Activated naive CD4-positive, alpha-beta T cell treated with anti-CD3 and anti-CD28 coated beads for 36 hours (primary cell): ENCODE results near the gene CARS2. TPM values are rescaled to one million over a fixed set of nuclear protein-coding genes. Genes with fewer than 3 reads are reported as not detected.

ENCODE experiments used
- CTCF ChIA-PET: fragments of 350-600 bp; sonication (Branson Sonifier 250); formaldehyde crosslinking; loops from one replicate; lab custom pipeline; 2021; ENCODE audit warnings: antibody characterized with exemption; lab: Charles Lee
- DNase-seq: peaks from one replicate; pipeline ENCODE4 v3.0.0-alpha.2; 2020
- H3K27ac Mint-ChIP-seq: one replicate; pipeline ENCODE4 v1.8.0; 2021; ENCODE audit warnings: mild to moderate bottlenecking, mixed read lengths
- H3K27me3 Mint-ChIP-seq: one replicate; pipeline ENCODE4 v1.8.0; 2021; ENCODE audit warnings: low read depth, mixed read lengths
- H3K36me3 Mint-ChIP-seq: one replicate; pipeline ENCODE4 v1.8.0; 2021; ENCODE audit warnings: low read depth, mixed read lengths
- H3K4me1 Mint-ChIP-seq: one replicate; pipeline ENCODE4 v1.8.0; 2021; ENCODE audit warnings: low read depth, mixed read lengths
- H3K4me3 Mint-ChIP-seq: one replicate; pipeline ENCODE4 v1.8.0; 2021; ENCODE audit warnings: mild to moderate bottlenecking, moderate library complexity, mixed read lengths
- H3K9me3 Mint-ChIP-seq: one replicate; pipeline ENCODE4 v1.8.0; 2021; ENCODE audit warnings: mixed read lengths
- intact Hi-C: fragments of 100-400 bp; cut with micrococcal nuclease; formaldehyde crosslinking; loops from one replicate; pipeline ENCODE4 v1.15.1; 2023
- total RNA-seq, 2 experiments: library from RNA; stranded (reverse); gene quantifications; one replicate each; pipeline ENCODE4 v1.2.3, GENCODE V29; 2021

The CARS2 gene
- total RNA-seq, 2 experiments from 2014 or later: 42.4 to 44.2 TPM

- Mint-ChIP-seq H3K27ac (peak overlapping the region; percentile 58), H3K4me1 (peaks cover 27% of the 10 kb centered on the region), H3K36me3 (peaks cover 14% of the 10 kb centered on the region), H3K9me3 (no peaks in the 10 kb centered on the region), H3K4me3 (peak overlapping the region; percentile 93), H3K27me3 (no peaks in the 10 kb centered on the region)
- intact Hi-C loops: loop anchor here (1.0 kb wide), 1 partner anchor 33 kb away; no protein-coding TSS in a partner anchor
- CTCF ChIA-PET: interaction anchor here (1.1 to 1.3 kb wide), 2 partner anchors 32 to 199 kb away, joined by 3 to 4 read pairs; no protein-coding TSS in a partner anchor
- no peak for DNase-seq
Measured at GRCh38 chr13:110716247-110716515, 10.3 kb upstream of the CARS2 start.

- DNase-seq: peak; percentile 98
- CTCF ChIA-PET: interaction anchor here (0.6 to 1.1 kb wide), 3 partner anchors 19 to 501 kb away, joined by 3 to 4 read pairs (median 4); no protein-coding TSS in a partner anchor
- Mint-ChIP-seq H3K4me1 (peaks cover 31% of the 10 kb centered on the region), H3K36me3 (peaks cover 14% of the 10 kb centered on the region), H3K27me3 (no peaks in the 10 kb centered on the region), H3K27ac (peak overlapping the region; percentile 96), H3K4me3 (peak overlapping the region; percentile 93), H3K9me3 (no peaks in the 10 kb centered on the region)
- intact Hi-C loops: loop anchor here (1.0 to 2.0 kb wide), 11 partner anchors 9 to 1873 kb away; partner anchors contain the start of genes ANKRD10, CARS2, IRS2 and NAXD
Measured at GRCh38 chr13:110715395-110716246, 9.7 kb upstream of the CARS2 start.

GRCh38 chr13:110714797-110715394 is 9.0 kb upstream of the CARS2 start:
- Mint-ChIP-seq H3K36me3 (peaks cover 13% of the 10 kb centered on the region), H3K27me3 (no peaks in the 10 kb centered on the region), H3K4me1 (peaks cover 30% of the 10 kb centered on the region), H3K9me3 (no peaks in the 10 kb centered on the region), H3K4me3 (peak overlapping the region; percentile 93), H3K27ac (peak overlapping the region; percentile 96)
- CTCF ChIA-PET: interaction anchor here (0.6 kb wide), 2 partner anchors 20 to 502 kb away, joined by 3 to 4 read pairs; no protein-coding TSS in a partner anchor
- DNase-seq: peak; percentile 54
- intact Hi-C loops: loop anchor here (1.0 to 5.0 kb wide), 11 partner anchors 9 to 1874 kb away; partner anchors contain the start of genes ANKRD10, CARS2, IRS2 and NAXD

GRCh38 chr13:110713981-110714796 is 8.3 kb upstream of the CARS2 start:
- intact Hi-C loops: loop anchor here (2.0 to 5.0 kb wide), 9 partner anchors 55 to 1875 kb away; partner anchors contain the start of genes IRS2 and TUBGCP3
- H3K36me3 Mint-ChIP-seq: peaks cover 6% of the 10 kb centered on the region
- CTCF ChIA-PET: no interaction called here

GRCh38 chr13:110713642-110713952 is 7.7 kb upstream of the CARS2 start, which contains the start of gene ING1:
Gene ING1 (plus strand): TSS chr13:110713700. CDS start chr13:110714150, 450 bp downstream.
- H3K36me3 Mint-ChIP-seq: peaks cover 4% of the 10 kb centered on the region
- peak within 1 kb of the TSS; percentile 98 for H3K27ac Mint-ChIP-seq
- intact Hi-C loops: loop anchor here (2.0 to 5.0 kb wide), 4 partner anchors 55 to 575 kb away; no protein-coding TSS in a partner anchor
- H3K27me3 Mint-ChIP-seq: no peaks in the 10 kb centered on the region
- H3K9me3 Mint-ChIP-seq: no peaks in the 10 kb centered on the region
- peak within 1 kb of the TSS; percentile 98 for H3K4me3 Mint-ChIP-seq
- peaks cover 26% of the 10 kb centered on the region for H3K4me1 Mint-ChIP-seq
- DNase-seq: no peak
- CTCF ChIA-PET: no interaction called here

More at GRCh38 chr13:110713981-110714796, 8.3 kb upstream of the CARS2 start:
- Mint-ChIP-seq H3K4me1 (peaks cover 26% of the 10 kb centered on the region), H3K27ac (peak overlapping the region; percentile 96), H3K27me3 (no peaks in the 10 kb centered on the region), H3K9me3 (no peaks in the 10 kb centered on the region), H3K4me3 (peak overlapping the region; percentile 93)
- peak; percentile 82 for DNase-seq

GRCh38 chr13:110712849-110713641 is 7.1 kb upstream of the CARS2 start:
- Mint-ChIP-seq H3K27ac (peak overlapping the region; percentile 98), H3K4me3 (peak overlapping the region; percentile 98), H3K27me3 (no peaks in the 10 kb centered on the region), H3K9me3 (no peaks in the 10 kb centered on the region), H3K4me1 (peaks cover 24% of the 10 kb centered on the region), H3K36me3 (peaks cover 4% of the 10 kb centered on the region)
- CTCF ChIA-PET: interaction anchor here (1.2 kb wide), 1 partner anchor 68 kb away, joined by 3 read pairs; no protein-coding TSS in a partner anchor
- intact Hi-C loops: loop anchor here (2.0 to 5.0 kb wide), 4 partner anchors 54 to 574 kb away; no protein-coding TSS in a partner anchor
- peak; percentile 99 for DNase-seq

GRCh38 chr13:110712081-110712848 is 6.3 kb upstream of the CARS2 start:
- intact Hi-C loops: loop anchor here (2.0 to 5.0 kb wide), 4 partner anchors 53 to 573 kb away; no protein-coding TSS in a partner anchor
- Mint-ChIP-seq H3K9me3 (no peaks in the 10 kb centered on the region), H3K27me3 (no peaks in the 10 kb centered on the region), H3K4me1 (peaks cover 16% of the 10 kb centered on the region), H3K27ac (peak overlapping the region; percentile 98), H3K36me3 (peaks cover 4% of the 10 kb centered on the region), H3K4me3 (peak overlapping the region; percentile 98)
- peak; percentile 82 for DNase-seq
- CTCF ChIA-PET: interaction anchor here (1.2 kb wide), 1 partner anchor 67 kb away, joined by 3 read pairs; no protein-coding TSS in a partner anchor

- Mint-ChIP-seq H3K27ac (peak overlapping the region; percentile 36), H3K36me3 (peaks cover 13% of the 10 kb centered on the region), H3K4me1 (peaks cover 48% of the 10 kb centered on the region), H3K9me3 (no peaks in the 10 kb centered on the region), H3K27me3 (no peaks in the 10 kb centered on the region), H3K4me3 (peak overlapping the region; percentile 93)
- DNase-seq: no peak
- intact Hi-C loops: loop anchor here (1.0 kb wide), 2 partner anchors 9 to 113 kb away; no protein-coding TSS in a partner anchor
- CTCF ChIA-PET: no interaction called here
Measured at GRCh38 chr13:110706570-110707372, 855 bp upstream of the CARS2 start.

- Mint-ChIP-seq H3K9me3 (no peaks in the 10 kb centered on the region), H3K36me3 (peaks cover 21% of the 10 kb centered on the region), H3K27me3 (no peaks in the 10 kb centered on the region), H3K27ac (peak overlapping the region; percentile 87), H3K4me1 (peaks cover 42% of the 10 kb centered on the region), H3K4me3 (peak overlapping the region; percentile 93)
- intact Hi-C loops: no loop called here
- CTCF ChIA-PET: interaction anchor here (0.6 to 1.1 kb wide), 2 partner anchors 18 to 89 kb away, joined by 3 to 5 read pairs; no protein-coding TSS in a partner anchor
- no peak for DNase-seq
Measured at GRCh38 chr13:110705356-110705825, 525 bp downstream of the CARS2 start.
